Ascending aorta (tissue), 2 donors: ENCODE results near the gene MIER2. TPM values are rescaled to one million over a fixed set of nuclear protein-coding genes. Genes with fewer than 3 reads are reported as not detected.
A peak's percentile ranks its signal among the peaks of the same experiment; 100 is the strongest.

Source experiments
- DNase-seq, 2 donors: peaks; one replicate each; pipeline ENCODE4 v3.0.0-alpha.2; 2019; ENCODE audit warnings: low spot score in 2 of 2
- H3K27ac ChIP-seq, 2 donors: fragments of 200-600 bp; sonication (generic); one replicate each; pipeline ENCODE4 v1.5.1; 2016 to 2017; ENCODE audit warnings: mild to moderate bottlenecking in 1 of 2
- H3K27me3 ChIP-seq: fragments of 200-600 bp; sonication (generic); one replicate; pipeline ENCODE4 v1.5.1; 2017
- H3K36me3 ChIP-seq, 2 donors: fragments of 200-600 bp; sonication (generic); one replicate each; pipeline ENCODE4 v1.5.1; 2016
- H3K4me1 ChIP-seq, 2 donors: fragments of 200-600 bp; sonication (generic); one replicate each; pipeline ENCODE4 v1.5.1; 2016 to 2017; ENCODE audit warnings: mild to moderate bottlenecking in 1 of 2
- H3K4me3 ChIP-seq, 2 donors: fragments of 200-600 bp; sonication (generic); one replicate each; pipeline ENCODE4 v1.5.1; 2016 to 2017; ENCODE audit warnings: mild to moderate bottlenecking in 1 of 2
- H3K9me3 ChIP-seq, 2 donors: fragments of 200-600 bp; sonication (generic); one replicate each; pipeline ENCODE4 v1.5.1; 2016
- CTCF ChIP-seq, 3 experiments: fragments of 200-600 bp in 2 of 3; fragments of 450-650 bp in 1 of 3; sonication (generic) in 2 of 3; IDR thresholded peaks; one replicate each; pipeline ENCODE4 v1.5.1; 2016 to 2019; ENCODE audit warnings: antibody characterized with exemption in 3 of 3, mild to moderate bottlenecking in 1 of 3, moderate library complexity in 1 of 3
- intact Hi-C: fragments of 100-400 bp; cut with DNase I; formaldehyde crosslinking; loops from one replicate; pipeline ENCODE4 v1.15.1; 2023
- total RNA-seq: library from RNA; depleted of rRNA; stranded (reverse); fragments of >200 nt; gene quantifications from one replicate; pipeline ENCODE4 v1.1.0, GENCODE V29; 2016

The MIER2 gene
- total RNA-seq, 1 donor from 2014 or later = 128 TPM

- Histone ChIP-seq H3K27ac (no peak overlapping the region), H3K36me3 (no peaks in the 10 kb centered on the region), H3K9me3 (no peaks in the 10 kb centered on the region), H3K27me3 (no peaks in the 10 kb centered on the region), H3K4me1 (no peaks in the 10 kb centered on the region), H3K4me3 (no peak overlapping the region)
- intact Hi-C loops = no loop called here
- DNase-seq = peak in 1 of 2 donors; percentile 9
- no peak for TF ChIP-seq CTCF (IDR thresholded peaks at IDR 0.05)
Measured at GRCh38 chr19:366951-367350, 22.4 kb upstream of the MIER2 start.

- Histone ChIP-seq H3K27ac (no peak overlapping the region), H3K27me3 (no peaks in the 10 kb centered on the region), H3K9me3 (no peaks in the 10 kb centered on the region), H3K4me3 (no peak overlapping the region), H3K4me1 (no peaks in the 10 kb centered on the region), H3K36me3 (no peaks in the 10 kb centered on the region)
- TF ChIP-seq CTCF (IDR thresholded peaks at IDR 0.05) = no peak
- intact Hi-C loops = no loop called here
- DNase-seq = no peak
Measured at GRCh38 chr19:366205-366783, 21.7 kb upstream of the MIER2 start.

- no peaks in the 10 kb centered on the region for H3K9me3 ChIP-seq
- H3K27me3 ChIP-seq = no peaks in the 10 kb centered on the region
- DNase-seq = peak in 1 of 2 donors; percentile 47
- no peaks in the 10 kb centered on the region for H3K36me3 ChIP-seq
- no peaks in the 10 kb centered on the region for H3K4me1 ChIP-seq
- no peak for TF ChIP-seq CTCF (IDR thresholded peaks at IDR 0.05)
- H3K4me3 ChIP-seq = no peak overlapping the region
- H3K27ac ChIP-seq = no peak overlapping the region
- intact Hi-C loops = no loop called here
Measured at GRCh38 chr19:364496-365287, 20.1 kb upstream of the MIER2 start.

- Histone ChIP-seq H3K27ac (no peak overlapping the region), H3K27me3 (no peaks in the 10 kb centered on the region), H3K36me3 (no peaks in the 10 kb centered on the region), H3K4me1 (no peaks in the 10 kb centered on the region), H3K9me3 (no peaks in the 10 kb centered on the region), H3K4me3 (no peak overlapping the region)
- intact Hi-C loops = no loop called here
- no peak for TF ChIP-seq CTCF (IDR thresholded peaks at IDR 0.05)
- DNase-seq = no peak
Measured at GRCh38 chr19:362683-363082, 18.1 kb upstream of the MIER2 start.

- no peaks in the 10 kb centered on the region for H3K4me1 ChIP-seq
- TF ChIP-seq CTCF (IDR thresholded peaks at IDR 0.05) = no peak
- no peaks in the 10 kb centered on the region for H3K27me3 ChIP-seq
- no peaks in the 10 kb centered on the region for H3K36me3 ChIP-seq
- no peak overlapping the region for H3K27ac ChIP-seq
- intact Hi-C loops = no loop called here
- DNase-seq = no peak
- no peak overlapping the region for H3K4me3 ChIP-seq
- no peaks in the 10 kb centered on the region for H3K9me3 ChIP-seq
Measured at GRCh38 chr19:362154-362553, 17.6 kb upstream of the MIER2 start.
